Ovary (tissue), 9 donors: ENCODE results near the gene HDAC2. TPM values are rescaled to one million over a fixed set of nuclear protein-coding genes. Genes with fewer than 3 reads are reported as not detected.
"Not testable (repeated sequence)": the region's sequence is repeated elsewhere in the genome, so short reads cannot be mapped to it uniquely, and the experiment has no call there.

ENCODE experiments used
- DNase-seq, 5 donors: peaks; one replicate each; pipeline ENCODE4 v3.0.0-alpha.2; 2019 to 2020
- H3K27ac ChIP-seq, 2 donors: fragments of 200-600 bp; one replicate each; pipeline versions ENCODE4 v1.5.1 to v1.8.0; 2019 to 2022
- H3K27me3 ChIP-seq: fragments of 200-600 bp; one replicate; pipeline ENCODE4 v1.8.0; 2022
- H3K36me3 ChIP-seq: fragments of 200-600 bp; sonication (generic); one replicate; pipeline ENCODE4 v1.5.1; 2019
- H3K4me1 ChIP-seq: one replicate; pipeline ENCODE4 v1.8.1; 2013; ENCODE audit warnings: mild to moderate bottlenecking, moderate library complexity; ENCODE audit not compliant: insufficient read depth
- H3K4me3 ChIP-seq: fragments of 200-600 bp; sonication (generic); one replicate; pipeline ENCODE4 v1.5.1; 2017
- H3K9me3 ChIP-seq, 2 donors: fragments of 200-600 bp in 1 of 2; sonication (generic) in 1 of 2; one replicate each; pipeline versions ENCODE4 v1.5.1 to v1.8.1; 2013 to 2019; ENCODE audit warnings: mild to moderate bottlenecking in 1 of 2, moderate library complexity in 1 of 2
- EP300 ChIP-seq: sonication (generic); formaldehyde crosslinking; IDR thresholded peaks from one replicate; pipeline ENCODE4 v1.6.1; 2017; ENCODE audit warnings: antibody characterized with exemption
- POLR2A ChIP-seq: fragments of 450-650 bp; IDR thresholded peaks from one replicate; pipeline ENCODE4 v1.6.1; 2017; ENCODE audit warnings: antibody characterized with exemption, mild to moderate bottlenecking, moderate library complexity
- WGBS, 3 donors: extraction: QIAGEN DNeasy Blood & Tissue Kit in 1 of 3; methylation state at CpG; one replicate each; pipeline versions ENCODE4 v1.1.5 to v1.1.7; 2013 to 2017; 5-methylcytosine and 5-hydroxymethylcytosine counted together
- intact Hi-C, 4 donors: fragments of 100-400 bp; cut with DNase I; formaldehyde crosslinking; loops; one replicate each; pipeline versions ENCODE4 v1.11.0 to v1.15.1; 2022 to 2023
- polyA plus RNA-seq, 2 donors: library from polyadenylated mRNA; stranded (reverse); fragments of 200-250 nt in 1 of 2; fragments of 350-450 nt in 1 of 2; fragmentation: Illumina TruSeq in 1 of 2; extraction: RNeasy Lipid Tissue Mini Kit (QIAGEN cat#74804) in 1 of 2; gene quantifications; one replicate each; pipeline ENCODE4 v1.2.3, GENCODE V29; 2013 to 2014
- total RNA-seq, 7 donors: library from RNA; depleted of rRNA in 2 of 7; stranded (reverse); fragments of >200 nt in 2 of 7; fragmentation: NEBNext Ultra II Directional in 3 of 7; extraction: Animal tissue kit (Norgen Biotek cat#: 25700) in 3 of 7; gene quantifications; one replicate each; pipeline versions ENCODE4 v1.1.0 to v1.2.4, GENCODE V29; 2016 to 2023
- TF ChIP-seq, protein P1 (sequence below), 3 donors: fragments of 450-650 bp in 2 of 3; fragments of 200-600 bp in 1 of 3; IDR thresholded peaks; one replicate each; pipeline versions ENCODE4 v1.5.1 to v1.8.0; 2016 to 2022; ENCODE audit warnings: antibody characterized with exemption in 3 of 3, mild to moderate bottlenecking in 1 of 3
- donor health status: DM: no; HTN: no; CAD: no; lungs with moderate emphysema.
- donor health status: DM: no; HTN: no; CAD: no.
- donor health status: Bipolar disorder and iron deficiency.
- donor health status: DM: yes; HTN: yes; CAD: no.
- donor health status: DM: no; HTN: no; CAD: no.
- donor health status: DM: yes; HTN: yes; CAD: no.

HDAC2 gene
- total and polyA plus RNA-seq, 9 donors: 58.7 to 100 (median 80.3) TPM

DNA sequence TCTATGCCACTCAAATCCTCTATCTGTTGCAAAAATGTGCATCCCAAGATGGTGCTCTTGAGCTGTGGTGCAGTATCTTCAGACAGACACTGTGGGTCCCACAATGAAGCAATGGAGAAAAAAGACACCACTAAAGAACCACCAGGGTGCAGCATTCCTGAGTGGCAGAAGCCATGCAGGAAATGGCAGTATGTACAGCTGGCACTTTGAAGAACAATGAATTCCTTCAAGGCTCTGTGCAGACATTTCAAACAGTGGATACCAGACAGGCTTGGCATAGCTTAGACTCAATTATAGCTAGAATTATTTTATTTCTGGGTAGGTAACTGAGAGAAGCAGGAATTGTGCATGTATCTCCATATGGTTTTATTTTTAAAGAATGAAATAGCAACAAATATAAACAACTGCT lies 24.0 kb upstream of the HDAC2 start:
- H3K4me3 ChIP-seq: no peak overlapping the region
- no peaks in the 10 kb centered on the region for H3K9me3 ChIP-seq
- H3K27ac ChIP-seq: no peak overlapping the region
- intact Hi-C loops: no loop called here
- H3K4me1 ChIP-seq: no peaks in the 10 kb centered on the region
- DNase-seq: no peak
- no peak for TF ChIP-seq EP300
- TF ChIP-seq, protein P1, sequence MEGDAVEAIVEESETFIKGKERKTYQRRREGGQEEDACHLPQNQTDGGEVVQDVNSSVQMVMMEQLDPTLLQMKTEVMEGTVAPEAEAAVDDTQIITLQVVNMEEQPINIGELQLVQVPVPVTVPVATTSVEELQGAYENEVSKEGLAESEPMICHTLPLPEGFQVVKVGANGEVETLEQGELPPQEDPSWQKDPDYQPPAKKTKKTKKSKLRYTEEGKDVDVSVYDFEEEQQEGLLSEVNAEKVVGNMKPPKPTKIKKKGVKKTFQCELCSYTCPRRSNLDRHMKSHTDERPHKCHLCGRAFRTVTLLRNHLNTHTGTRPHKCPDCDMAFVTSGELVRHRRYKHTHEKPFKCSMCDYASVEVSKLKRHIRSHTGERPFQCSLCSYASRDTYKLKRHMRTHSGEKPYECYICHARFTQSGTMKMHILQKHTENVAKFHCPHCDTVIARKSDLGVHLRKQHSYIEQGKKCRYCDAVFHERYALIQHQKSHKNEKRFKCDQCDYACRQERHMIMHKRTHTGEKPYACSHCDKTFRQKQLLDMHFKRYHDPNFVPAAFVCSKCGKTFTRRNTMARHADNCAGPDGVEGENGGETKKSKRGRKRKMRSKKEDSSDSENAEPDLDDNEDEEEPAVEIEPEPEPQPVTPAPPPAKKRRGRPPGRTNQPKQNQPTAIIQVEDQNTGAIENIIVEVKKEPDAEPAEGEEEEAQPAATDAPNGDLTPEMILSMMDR (IDR thresholded peaks at IDR 0.05): no peak
- TF ChIP-seq POLR2A: no peak
- H3K27me3 ChIP-seq: no peaks in the 10 kb centered on the region
- H3K36me3 ChIP-seq: no peaks in the 10 kb centered on the region

DNA sequence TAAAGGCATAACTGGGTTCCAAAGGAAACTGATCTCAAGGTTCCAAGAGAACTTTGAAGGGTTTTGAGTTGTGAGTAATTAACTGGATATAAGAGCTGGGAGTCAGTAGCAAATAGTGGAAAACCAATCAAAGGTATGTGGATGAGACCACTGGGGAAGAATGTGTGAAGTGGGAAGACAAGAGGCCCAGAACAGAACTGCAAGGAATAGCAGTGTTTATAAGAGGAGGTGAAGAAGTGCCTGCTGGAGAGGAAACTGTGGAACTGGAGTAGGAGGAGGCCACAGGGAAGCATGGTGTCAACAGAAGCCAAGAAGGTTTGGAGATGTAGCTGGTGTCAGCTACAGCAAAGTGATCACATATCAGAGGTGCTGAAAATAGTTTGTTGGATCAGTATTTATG lies 18.7 kb upstream of the HDAC2 start:
- no peaks in the 10 kb centered on the region for H3K36me3 ChIP-seq
- H3K27ac ChIP-seq: no peak overlapping the region
- TF ChIP-seq EP300 (no peak), POLR2A (no peak)
- TF ChIP-seq, protein P1 (IDR thresholded peaks at IDR 0.05): no peak
- no peaks in the 10 kb centered on the region for H3K9me3 ChIP-seq
- intact Hi-C loops: no loop called here
- H3K4me3 ChIP-seq: no peak overlapping the region
- no peaks in the 10 kb centered on the region for H3K27me3 ChIP-seq
- DNase-seq: no peak
- no peaks in the 10 kb centered on the region for H3K4me1 ChIP-seq

DNA sequence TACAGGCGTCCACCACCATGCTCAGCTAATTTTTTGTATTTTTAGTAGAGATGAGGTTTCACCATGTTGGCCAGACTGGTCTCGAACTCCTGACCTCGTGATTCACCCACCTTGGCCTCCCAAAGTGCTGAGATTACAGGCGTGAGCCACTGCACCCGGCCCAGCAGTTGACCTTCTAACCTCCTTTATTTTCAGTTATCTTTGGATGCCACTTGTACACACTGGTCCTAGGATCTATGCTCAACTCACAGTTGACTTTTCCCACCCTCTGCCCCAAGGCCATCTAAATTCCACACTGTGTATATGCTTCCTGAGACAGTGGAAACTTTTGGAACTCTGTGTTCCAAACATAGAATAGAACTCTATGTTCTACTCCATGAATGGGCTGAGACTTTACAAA lies 11.7 kb upstream of the HDAC2 start:
- H3K36me3 ChIP-seq, H3K27ac ChIP-seq, H3K4me3 ChIP-seq, H3K4me1 ChIP-seq, intact Hi-C loops, H3K27me3 ChIP-seq, H3K9me3 ChIP-seq, DNase-seq: not testable (repeated sequence)
- WGBS, 3 donors: 86 to 88% (median 87%) methylated on average over 5 of the region's 5 CpGs

DNA sequence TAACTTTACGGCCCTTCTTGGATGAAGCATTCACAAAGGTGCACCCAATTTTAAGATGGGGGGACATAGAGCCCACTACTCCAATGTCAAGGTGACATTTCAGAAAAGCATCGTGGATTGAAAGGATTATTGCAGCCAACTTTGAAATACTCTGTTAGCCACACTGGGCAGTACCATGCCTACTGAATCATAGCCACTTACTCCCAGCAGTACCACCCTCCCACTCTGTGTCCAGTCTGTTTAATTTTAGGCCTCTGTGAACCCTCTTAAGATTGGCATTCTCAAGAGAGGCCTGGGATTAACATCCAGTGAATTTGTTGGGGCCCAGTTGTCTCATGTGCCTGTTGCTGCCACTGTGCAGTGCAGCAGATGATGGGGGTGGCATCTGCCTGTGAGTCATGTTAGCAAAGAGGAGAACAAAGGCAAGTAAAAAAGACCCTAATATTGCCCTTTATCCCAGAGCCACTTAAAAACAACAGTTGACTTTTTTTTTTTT lies 11.2 kb upstream of the HDAC2 start:
- TF ChIP-seq, protein P1 (IDR thresholded peaks at IDR 0.05): no peak
- TF ChIP-seq EP300: no peak
- TF ChIP-seq POLR2A: no peak
- Histone ChIP-seq H3K4me3 (no peak overlapping the region), H3K36me3 (no peaks in the 10 kb centered on the region), H3K4me1 (no peaks in the 10 kb centered on the region), H3K9me3 (no peaks in the 10 kb centered on the region), H3K27ac (no peak overlapping the region), H3K27me3 (no peaks in the 10 kb centered on the region)
- 85 to 100% (median 86%) methylated on average over 2 of the region's 2 CpGs for WGBS, 3 donors
- DNase-seq: no peak
- intact Hi-C loops: no loop called here

DNA sequence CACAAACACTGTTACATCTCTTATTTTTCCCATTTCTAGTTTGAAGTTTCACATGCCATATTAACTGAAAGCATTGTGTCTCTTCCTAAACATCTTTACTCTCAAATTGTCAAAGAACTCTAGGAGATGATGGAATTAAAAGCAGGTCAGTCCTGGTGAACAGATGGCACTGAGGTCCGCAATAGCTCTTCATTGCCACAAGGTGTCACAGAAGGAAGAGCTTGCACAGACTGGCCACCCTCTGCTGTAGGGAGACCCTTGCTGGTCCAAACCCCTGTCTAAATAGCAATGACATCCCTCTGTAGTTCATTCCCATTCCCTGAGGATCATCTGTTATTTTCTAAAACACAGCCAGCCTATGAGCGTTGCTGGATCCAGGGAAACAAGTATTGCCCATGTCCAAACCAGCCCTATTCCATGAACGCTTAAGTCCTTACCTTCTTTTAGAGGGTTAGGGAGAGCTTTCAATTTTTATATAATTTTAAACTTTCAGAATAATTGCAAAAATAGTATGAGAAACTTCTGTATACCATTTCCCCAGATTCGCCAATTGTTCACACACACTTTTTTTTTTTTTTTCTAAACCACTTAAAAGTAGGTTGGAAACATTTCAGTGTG lies 10.1 kb upstream of the HDAC2 start:
- TF ChIP-seq, protein P1 (IDR thresholded peaks at IDR 0.05): no peak
- TF ChIP-seq EP300 (no peak), POLR2A (no peak)
- DNase-seq: no peak
- H3K36me3 ChIP-seq: no peaks in the 10 kb centered on the region
- no peak overlapping the region for H3K27ac ChIP-seq
- no peaks in the 10 kb centered on the region for H3K27me3 ChIP-seq
- no peaks in the 10 kb centered on the region for H3K4me1 ChIP-seq
- WGBS, 3 donors: 85 to 92% (median 89%) methylated on average over 4 of the region's 4 CpGs
- intact Hi-C loops: no loop called here
- no peaks in the 10 kb centered on the region for H3K9me3 ChIP-seq
- no peak overlapping the region for H3K4me3 ChIP-seq
